HG02571 (cell line): Measurements from ENCODE around the gene DZIP1L.
A peak's percentile ranks its signal among the peaks of the same experiment; 100 is the strongest.
"Not testable (repeated sequence)": the region's sequence is repeated elsewhere in the genome, so short reads cannot be mapped to it uniquely, and the experiment has no call there.

Source experiments
- ATAC-seq: cut with Tn5 transposase; IDR thresholded peaks from one replicate; pipeline ENCODE4 v1.9.1; 2021; ENCODE audit warnings: mild to moderate bottlenecking, moderate library complexity; ENCODE audit not compliant: unreplicated experiment

Gene DZIP1L

GRCh38 chr3:138118612-138119422 lies 3.4 kb upstream of the DZIP1L start:
- peak; percentile 62 for ATAC-seq

GRCh38 chr3:138114431-138114918 lies 933 bp downstream of the DZIP1L start:
- ATAC-seq = no peak

- no peak for ATAC-seq
Measured at GRCh38 chr3:138113326-138113725, 2.1 kb downstream of the DZIP1L start.

- no peak for ATAC-seq
Measured at GRCh38 chr3:138112362-138112761, 3.0 kb downstream of the DZIP1L start.

GRCh38 chr3:138105598-138105997 lies 9.8 kb downstream of the DZIP1L start:
- ATAC-seq = no peak

GRCh38 chr3:138103466-138103865 lies 11.9 kb downstream of the DZIP1L start:
- no peak for ATAC-seq

GRCh38 chr3:138101351-138101940 lies 14.0 kb downstream of the DZIP1L start:
- ATAC-seq = not testable (repeated sequence)

- ATAC-seq = no peak
Measured at GRCh38 chr3:138099417-138099816, 16.0 kb downstream of the DZIP1L start.

GRCh38 chr3:138097192-138098172 lies 17.9 kb downstream of the DZIP1L start:
- ATAC-seq = no peak

- ATAC-seq = no peak
Measured at GRCh38 chr3:138093721-138094120, 21.7 kb downstream of the DZIP1L start.

GRCh38 chr3:138092023-138092422 lies 23.4 kb downstream of the DZIP1L start:
- ATAC-seq = no peak

GRCh38 chr3:138089091-138089490 lies 26.3 kb downstream of the DZIP1L start:
- ATAC-seq = no peak

GRCh38 chr3:138085745-138086144 lies 29.7 kb downstream of the DZIP1L start:
- not testable (repeated sequence) for ATAC-seq

GRCh38 chr3:138084196-138084595 lies 31.2 kb downstream of the DZIP1L start:
- no peak for ATAC-seq

- no peak for ATAC-seq
Measured at GRCh38 chr3:138082992-138083386, 32.4 kb downstream of the DZIP1L start.

- no peak for ATAC-seq
Measured at GRCh38 chr3:138082085-138082991, 33.1 kb downstream of the DZIP1L start.

- ATAC-seq = no peak
Measured at GRCh38 chr3:138081371-138082084, 33.9 kb downstream of the DZIP1L start.

- no peak for ATAC-seq
Measured at GRCh38 chr3:138079901-138080300, 35.5 kb downstream of the DZIP1L start.

GRCh38 chr3:138078901-138079344 lies 36.5 kb downstream of the DZIP1L start:
- ATAC-seq = no peak
